ENCODE measurements around the gene OR2AT4.
"Not testable (repeated sequence)": the region's sequence is repeated elsewhere in the genome, so short reads cannot be mapped to it uniquely, and the experiment has no call there.

The OR2AT4 gene

DNA sequence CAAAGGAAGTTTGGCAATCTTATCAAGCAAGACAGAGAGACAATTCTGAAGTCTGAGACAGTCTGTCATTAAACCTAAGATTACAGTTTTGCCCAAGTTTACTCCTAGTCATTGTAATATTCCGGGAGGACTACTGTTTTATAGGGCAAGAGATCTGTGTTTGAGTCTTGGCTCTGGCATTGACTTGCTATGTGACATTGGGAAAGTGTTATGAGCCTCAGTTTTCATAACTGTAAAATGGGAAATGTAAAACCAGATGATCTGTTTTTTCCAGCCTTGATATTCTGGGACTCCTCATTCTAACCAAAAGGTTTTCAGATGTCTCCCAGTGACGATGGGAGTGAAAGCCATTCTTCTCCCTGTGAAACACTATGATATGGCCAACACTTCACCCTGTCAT is 29.9 kb upstream of the OR2AT4 start:
- TF ChIP-seq, protein P1, sequence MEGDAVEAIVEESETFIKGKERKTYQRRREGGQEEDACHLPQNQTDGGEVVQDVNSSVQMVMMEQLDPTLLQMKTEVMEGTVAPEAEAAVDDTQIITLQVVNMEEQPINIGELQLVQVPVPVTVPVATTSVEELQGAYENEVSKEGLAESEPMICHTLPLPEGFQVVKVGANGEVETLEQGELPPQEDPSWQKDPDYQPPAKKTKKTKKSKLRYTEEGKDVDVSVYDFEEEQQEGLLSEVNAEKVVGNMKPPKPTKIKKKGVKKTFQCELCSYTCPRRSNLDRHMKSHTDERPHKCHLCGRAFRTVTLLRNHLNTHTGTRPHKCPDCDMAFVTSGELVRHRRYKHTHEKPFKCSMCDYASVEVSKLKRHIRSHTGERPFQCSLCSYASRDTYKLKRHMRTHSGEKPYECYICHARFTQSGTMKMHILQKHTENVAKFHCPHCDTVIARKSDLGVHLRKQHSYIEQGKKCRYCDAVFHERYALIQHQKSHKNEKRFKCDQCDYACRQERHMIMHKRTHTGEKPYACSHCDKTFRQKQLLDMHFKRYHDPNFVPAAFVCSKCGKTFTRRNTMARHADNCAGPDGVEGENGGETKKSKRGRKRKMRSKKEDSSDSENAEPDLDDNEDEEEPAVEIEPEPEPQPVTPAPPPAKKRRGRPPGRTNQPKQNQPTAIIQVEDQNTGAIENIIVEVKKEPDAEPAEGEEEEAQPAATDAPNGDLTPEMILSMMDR (IDR thresholded peaks at IDR 0.05; ENCODE audit: low read depth, low read length, missing control alignments): no peak
- no peak overlapping the region for H3K4me3 ChIP-seq (replicated peaks; ENCODE audit: low read depth, low read length)
- no peak for DNase-seq (ENCODE audit: extremely low read depth, low read depth)

DNA sequence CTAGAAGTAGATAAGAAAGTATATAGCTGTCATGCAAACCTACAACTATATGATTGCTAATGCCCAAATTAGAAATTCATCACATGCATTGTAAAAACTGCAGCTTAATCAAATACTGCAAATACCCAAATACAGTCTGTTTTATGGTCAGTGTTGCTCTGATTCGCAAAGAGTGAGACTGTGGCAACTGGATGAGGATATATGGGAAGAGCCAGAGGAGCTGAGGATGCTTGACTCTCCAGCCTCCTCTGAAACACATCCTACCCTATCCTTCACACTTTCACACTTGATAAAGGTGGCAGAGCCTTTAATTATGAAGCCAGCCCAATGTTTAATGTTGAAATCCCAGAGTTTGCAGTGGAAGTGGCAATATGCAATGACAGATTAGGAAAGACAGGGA is 21.9 kb upstream of the OR2AT4 start:
- H3K4me3 ChIP-seq (replicated peaks; ENCODE audit: low read depth, low read length): no peak overlapping the region
- DNase-seq (ENCODE audit: extremely low read depth, low read depth): no peak
- TF ChIP-seq, protein P1 (IDR thresholded peaks at IDR 0.05; ENCODE audit: low read depth, low read length, missing control alignments): no peak

- TF ChIP-seq, protein P1 (IDR thresholded peaks at IDR 0.05; ENCODE audit: low read depth, low read length, missing control alignments): no peak
- no peak overlapping the region for H3K4me3 ChIP-seq (replicated peaks; ENCODE audit: low read depth, low read length)
- no peak for DNase-seq (ENCODE audit: extremely low read depth, low read depth)
Observed at GRCh38 chr11:75114465-75114864, 17.8 kb upstream of the OR2AT4 start.

- H3K4me3 ChIP-seq (replicated peaks; ENCODE audit: low read depth, low read length): no peak overlapping the region
- no peak for DNase-seq (ENCODE audit: extremely low read depth, low read depth)
- TF ChIP-seq, protein P1 (IDR thresholded peaks at IDR 0.05; ENCODE audit: low read depth, low read length, missing control alignments): no peak
Observed at GRCh38 chr11:75113030-75113429, 16.4 kb upstream of the OR2AT4 start.

DNA sequence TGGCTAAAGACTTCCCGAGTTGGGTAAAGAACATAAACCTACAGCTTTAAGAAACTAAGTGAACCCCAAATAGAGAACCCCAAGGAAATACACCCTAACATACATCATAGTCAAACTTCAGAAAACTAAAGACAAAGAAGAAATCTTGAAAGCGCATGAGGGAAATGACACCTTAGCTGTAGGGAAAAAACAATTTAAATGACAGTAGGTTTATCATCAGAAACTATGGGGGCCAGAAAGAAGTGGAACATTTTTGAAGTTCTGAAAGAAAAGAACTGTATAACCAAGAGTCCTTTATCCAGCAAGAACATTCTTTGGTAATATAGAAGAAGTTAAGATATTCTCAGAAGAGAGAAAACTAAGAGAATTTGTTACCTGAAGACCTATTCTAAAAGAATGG is 15.5 kb upstream of the OR2AT4 start:
- DNase-seq (ENCODE audit: extremely low read depth, low read depth): no peak
- no peak overlapping the region for H3K4me3 ChIP-seq (replicated peaks; ENCODE audit: low read depth, low read length)
- TF ChIP-seq, protein P1 (IDR thresholded peaks at IDR 0.05; ENCODE audit: low read depth, low read length, missing control alignments): no peak

DNA sequence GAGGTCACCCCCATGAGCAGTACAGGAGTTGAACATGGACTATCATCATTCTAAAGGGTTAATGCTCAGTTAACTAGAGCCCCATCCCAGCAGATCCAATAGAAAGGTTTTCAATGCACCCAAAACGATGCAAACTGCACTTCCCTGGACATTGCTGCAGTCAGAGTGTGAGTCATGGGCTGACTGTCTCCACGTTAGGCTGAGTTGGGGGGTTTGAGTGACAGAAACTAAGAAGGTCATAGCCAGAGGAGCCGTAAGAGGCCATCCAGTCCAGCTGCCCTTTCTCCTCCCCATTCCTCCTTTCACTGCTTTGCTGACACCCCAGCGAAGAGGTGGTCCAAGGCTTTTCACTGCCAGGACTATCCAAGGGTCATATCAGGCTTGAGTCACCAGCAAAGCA is 10.5 kb upstream of the OR2AT4 start:
- no peak overlapping the region for H3K4me3 ChIP-seq (replicated peaks; ENCODE audit: low read depth, low read length)
- TF ChIP-seq, protein P1 (IDR thresholded peaks at IDR 0.05; ENCODE audit: low read depth, low read length, missing control alignments): no peak
- no peak for DNase-seq (ENCODE audit: extremely low read depth, low read depth)

DNA sequence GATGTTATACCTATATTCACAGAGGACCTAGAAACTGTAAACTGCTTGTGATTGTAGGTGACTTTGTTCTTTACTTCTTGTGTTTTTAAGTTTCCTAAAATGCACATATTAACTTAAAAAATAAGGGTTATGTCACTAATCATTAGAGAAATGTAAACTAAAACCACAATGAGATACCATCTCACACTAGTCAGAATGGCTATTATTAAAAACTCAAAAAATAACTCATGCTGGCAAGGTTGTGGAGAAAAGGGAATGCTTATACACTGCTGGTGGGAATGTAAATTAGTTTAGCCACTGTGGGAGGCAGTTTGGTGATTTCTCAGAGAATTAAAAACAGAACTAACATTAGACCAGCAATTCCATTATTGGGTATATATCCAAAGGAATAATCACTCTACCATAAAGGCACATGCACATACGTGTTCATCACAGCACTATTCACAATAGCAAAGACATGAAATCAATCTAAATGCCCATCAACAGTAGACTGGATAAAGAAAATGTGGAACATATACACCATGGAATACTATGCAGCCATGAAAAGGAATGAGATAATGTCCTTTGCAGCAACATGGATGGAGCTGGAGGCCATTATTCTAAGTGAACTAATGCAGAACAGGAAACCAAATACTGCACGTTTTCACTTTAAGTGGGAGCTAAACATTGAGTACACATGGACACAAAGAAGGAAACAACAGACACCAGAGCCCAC is 9.4 kb upstream of the OR2AT4 start:
- DNase-seq (ENCODE audit: extremely low read depth, low read depth); H3K4me3 ChIP-seq (replicated peaks; ENCODE audit: low read depth, low read length): not testable (repeated sequence)
